Activated T-cell treated with anti-CD3 and anti-CD28 coated beads, Interleukin-2, amount 50 U/mL, for 48 hours (primary cell): ENCODE data around the gene MICAL1.
A peak's percentile ranks its signal among the peaks of the same experiment; 100 is the strongest.
"Not testable (repeated sequence)": the region's sequence is repeated elsewhere in the genome, so short reads cannot be mapped to it uniquely, and the experiment has no call there.

Experiments used
- DNase-seq, 2 experiments: peaks; one replicate each; pipeline ENCODE4 v3.0.0-alpha.2; 2020

The MICAL1 gene

GRCh38 chr6:109477184-109477583, 21.6 kb upstream of the MICAL1 start:
- DNase-seq = no peak

GRCh38 chr6:109475625-109476024, 20.1 kb upstream of the MICAL1 start:
- DNase-seq = no peak

GRCh38 chr6:109474995-109475394, 19.4 kb upstream of the MICAL1 start:
- no peak for DNase-seq

- no peak for DNase-seq
Measured at GRCh38 chr6:109473120-109473519, 17.5 kb upstream of the MICAL1 start.

GRCh38 chr6:109472132-109472995, 16.8 kb upstream of the MICAL1 start:
- DNase-seq = no peak

GRCh38 chr6:109471105-109471810, 15.7 kb upstream of the MICAL1 start:
- no peak for DNase-seq

- no peak for DNase-seq
Measured at GRCh38 chr6:109469591-109470189, 14.1 kb upstream of the MICAL1 start.

- no peak for DNase-seq
Measured at GRCh38 chr6:109467696-109468095, 12.1 kb upstream of the MICAL1 start.

- no peak for DNase-seq
Measured at GRCh38 chr6:109466212-109466923, 10.8 kb upstream of the MICAL1 start.

GRCh38 chr6:109465772-109466171, 10.2 kb upstream of the MICAL1 start:
- DNase-seq = no peak

GRCh38 chr6:109461733-109462526, 6.4 kb upstream of the MICAL1 start:
- no peak for DNase-seq

GRCh38 chr6:109461205-109461604, 5.6 kb upstream of the MICAL1 start:
- not testable (repeated sequence) for DNase-seq

- no peak for DNase-seq
Measured at GRCh38 chr6:109460161-109460829, 4.7 kb upstream of the MICAL1 start.

- DNase-seq = peak; percentile 64 to 65
Measured at GRCh38 chr6:109458774-109459531, 3.4 kb upstream of the MICAL1 start.

GRCh38 chr6:109457562-109457996, 2.0 kb upstream of the MICAL1 start:
- DNase-seq = no peak

GRCh38 chr6:109456710-109457561, 1.4 kb upstream of the MICAL1 start:
- DNase-seq = no peak

GRCh38 chr6:109456111-109456583, 575 bp upstream of the MICAL1 start:
- no peak for DNase-seq

- peak; percentile 80 for DNase-seq
Measured at GRCh38 chr6:109454496-109455436, 806 bp downstream of the MICAL1 start.
